Large intestine (tissue), 3 donors: ENCODE results near the gene ACER3. TPM values are rescaled to one million over a fixed set of nuclear protein-coding genes. Genes with fewer than 3 reads are reported as not detected.

Experiments
- DNase-seq, 2 donors: peaks; one replicate each; pipeline versions ENCODE4 v3.0.0 to v3.0.0-alpha.2; 2013
- H3K27ac ChIP-seq: one replicate; pipeline ENCODE4 v1.5.1; 2013; ENCODE audit warnings: low read length
- H3K27me3 ChIP-seq: 2 replicates; pipeline ENCODE4 v1.6.1; 2013; ENCODE audit warnings: low read length; ENCODE audit not compliant: control insufficient read depth, insufficient read depth
- H3K36me3 ChIP-seq: 2 replicates; pipeline ENCODE4 v1.6.1; 2013; ENCODE audit warnings: low read length; ENCODE audit not compliant: control insufficient read depth, insufficient read depth
- H3K4me1 ChIP-seq: one replicate; pipeline ENCODE4 v1.6.1; 2013; ENCODE audit warnings: low read length; ENCODE audit not compliant: control insufficient read depth, insufficient read depth
- H3K4me3 ChIP-seq: one replicate; pipeline ENCODE4 v1.5.1; 2013; ENCODE audit warnings: low read length
- H3K9me3 ChIP-seq: one replicate; pipeline ENCODE4 v1.6.1; 2013; ENCODE audit warnings: mild to moderate bottlenecking, low read depth, low read length, moderate library complexity; ENCODE audit not compliant: control insufficient read depth
- WGBS: methylation state at CpG from one replicate; pipeline ENCODE4 v1.1.5; 2013; ENCODE audit warnings: low lambda C conversion rate; ENCODE audit not compliant: insufficient coverage; 5-methylcytosine and 5-hydroxymethylcytosine counted together
- polyA plus RNA-seq: library from polyadenylated mRNA; unstranded; fragments of 120-200 nt; gene quantifications from one replicate; pipeline ENCODE4 v1.2.1, GENCODE V29; 2013

ACER3 gene
- polyA plus RNA-seq, 1 donor, result 9.4 TPM

- 100% methylated on average over 1 of the region's 1 CpG for WGBS
Measured at GRCh38 chr11:76919467-76919866, 58.7 kb downstream of the ACER3 start.

DNA sequence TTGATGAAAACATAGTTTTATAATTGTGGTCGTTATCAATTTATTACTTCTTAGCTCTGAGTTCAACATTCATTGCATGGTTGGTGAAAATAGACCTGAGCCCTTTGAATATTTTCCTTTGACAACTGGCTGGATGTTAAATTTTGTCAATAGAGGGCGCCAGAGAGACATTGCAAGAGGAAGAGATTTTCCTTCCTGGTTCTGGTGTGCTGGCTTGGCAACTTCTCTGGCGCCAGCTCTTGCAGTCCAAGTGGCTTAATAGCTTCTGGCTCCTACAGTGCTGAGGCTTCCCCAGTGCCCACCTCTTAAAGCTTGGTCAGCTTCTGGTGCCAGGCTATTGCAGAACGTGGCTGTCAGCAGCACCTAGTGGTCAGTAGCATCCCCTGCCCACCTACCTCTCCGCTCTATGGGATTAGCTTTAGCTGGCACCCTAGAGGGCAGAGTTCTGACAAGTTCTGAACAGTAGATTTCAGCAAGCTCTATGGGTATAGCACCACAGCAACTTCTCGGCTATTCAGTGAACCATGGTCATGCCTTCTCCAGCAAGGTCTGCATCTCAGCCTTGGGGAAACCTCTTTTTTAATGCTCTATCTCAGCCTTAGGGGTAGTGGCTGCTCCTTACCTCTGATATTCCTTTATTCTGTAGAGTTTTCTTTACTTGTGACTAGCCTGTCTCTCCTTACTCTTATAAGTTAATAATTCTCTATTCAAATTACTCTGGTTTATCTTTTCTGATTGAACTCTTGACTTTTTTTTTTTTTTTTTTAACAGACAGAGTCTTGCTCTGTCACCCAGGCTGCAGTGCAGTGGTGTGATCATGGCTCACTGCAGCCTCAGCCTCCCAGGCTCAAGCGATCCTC is 59.4 kb downstream of the ACER3 start:
- Histone ChIP-seq H3K36me3 (no peaks in the 10 kb centered on the region), H3K27me3 (no peaks in the 10 kb centered on the region), H3K4me1 (peaks cover 3% of the 10 kb centered on the region), H3K4me3 (peak overlapping the region; percentile 23), H3K9me3 (no peaks in the 10 kb centered on the region), H3K27ac (peak overlapping the region; percentile 87)
- DNase-seq, result peak; percentile 79 to 92
- WGBS, result 0% methylated on average over 1 of the region's 7 CpGs

More at GRCh38 chr11:76919467-76919866, 58.7 kb downstream of the ACER3 start:
- no peak overlapping the region for H3K4me3 ChIP-seq
- no peak for DNase-seq
- peaks cover 3% of the 10 kb centered on the region for H3K4me1 ChIP-seq
- no peaks in the 10 kb centered on the region for H3K36me3 ChIP-seq
- H3K9me3 ChIP-seq, result no peaks in the 10 kb centered on the region
- H3K27ac ChIP-seq, result no peak overlapping the region
- H3K27me3 ChIP-seq, result no peaks in the 10 kb centered on the region

DNA sequence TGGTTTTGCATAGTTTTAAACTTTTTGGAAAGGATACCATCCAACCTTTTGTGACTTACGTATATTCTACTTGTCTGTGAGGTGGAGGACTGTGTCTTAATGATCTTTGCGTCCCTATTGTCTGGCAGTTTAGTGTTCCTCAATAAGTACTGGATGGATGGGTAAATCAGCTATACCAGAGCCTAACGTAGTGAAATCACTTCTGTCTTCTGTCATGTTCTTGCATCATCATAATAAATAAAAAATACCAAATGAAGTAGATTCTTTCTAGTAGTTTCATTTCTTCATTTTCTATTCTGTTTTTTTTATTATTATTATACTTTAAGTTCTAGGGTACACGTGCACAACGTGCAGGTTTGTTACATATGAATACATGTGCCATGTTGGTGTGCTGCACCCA is 66.4 kb downstream of the ACER3 start:
- H3K4me3 ChIP-seq, result no peak overlapping the region
- H3K4me1 ChIP-seq, result no peaks in the 10 kb centered on the region
- no peaks in the 10 kb centered on the region for H3K36me3 ChIP-seq
- DNase-seq, result no peak
- H3K27ac ChIP-seq, result no peak overlapping the region
- 100% methylated on average over 1 of the region's 5 CpGs for WGBS
- H3K9me3 ChIP-seq, result no peaks in the 10 kb centered on the region
- no peaks in the 10 kb centered on the region for H3K27me3 ChIP-seq

DNA sequence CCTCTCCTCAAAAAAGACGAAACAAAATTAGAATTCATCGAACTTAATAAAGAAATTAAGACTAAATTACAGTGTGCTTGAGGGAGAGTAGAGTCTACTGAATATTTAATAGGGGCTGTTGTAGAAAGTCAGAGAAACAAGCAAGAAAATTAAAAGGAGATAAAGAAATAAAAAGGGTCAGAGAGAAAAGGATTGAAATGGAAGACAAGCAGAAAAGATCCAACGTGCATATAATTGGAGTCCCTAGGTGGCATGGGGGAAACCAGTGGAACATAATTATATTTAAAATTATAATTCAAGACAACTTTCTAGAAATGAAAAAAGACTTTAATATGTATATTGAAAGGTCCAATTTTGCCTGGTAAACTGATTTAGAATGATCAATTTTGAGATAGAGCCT is 74.3 kb downstream of the ACER3 start:
- WGBS, result 97% methylated on average over 3 of the region's 3 CpGs
- no peak overlapping the region for H3K27ac ChIP-seq
- H3K4me1 ChIP-seq, result no peaks in the 10 kb centered on the region
- peaks cover 17% of the 10 kb centered on the region for H3K9me3 ChIP-seq
- no peaks in the 10 kb centered on the region for H3K27me3 ChIP-seq
- DNase-seq, result no peak
- no peak overlapping the region for H3K4me3 ChIP-seq
- no peaks in the 10 kb centered on the region for H3K36me3 ChIP-seq

DNA sequence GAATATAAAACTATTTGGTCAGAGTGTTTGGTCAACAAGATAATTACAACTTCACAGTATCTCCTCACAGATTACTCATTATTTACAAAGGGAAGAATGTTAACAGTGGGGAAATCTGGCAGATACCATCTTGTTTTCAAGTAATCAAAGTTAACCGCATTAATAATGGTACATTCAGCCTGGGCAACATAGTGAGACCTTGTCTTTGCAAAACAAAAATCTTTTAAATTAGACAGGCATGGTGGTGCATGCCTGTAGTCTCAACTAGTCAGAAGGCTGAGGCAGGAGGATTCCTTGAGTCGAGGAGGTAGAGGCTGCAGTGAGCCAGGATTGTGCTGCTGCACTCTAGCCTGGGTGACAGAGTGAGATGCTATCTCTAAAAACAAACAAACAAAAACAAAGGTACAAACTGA is 78.5 kb downstream of the ACER3 start:
- no peak for DNase-seq
- no CpG with 5 or more reads among the region's 2 CpGs for WGBS
- Histone ChIP-seq H3K36me3 (no peaks in the 10 kb centered on the region), H3K4me3 (no peak overlapping the region), H3K4me1 (no peaks in the 10 kb centered on the region), H3K27me3 (no peaks in the 10 kb centered on the region), H3K27ac (no peak overlapping the region), H3K9me3 (peaks cover 14% of the 10 kb centered on the region)

GRCh38 chr11:76944225-76944624 is 83.5 kb downstream of the ACER3 start:
- H3K4me1 ChIP-seq, result peaks cover 10% of the 10 kb centered on the region
- no peaks in the 10 kb centered on the region for H3K27me3 ChIP-seq
- H3K27ac ChIP-seq, result no peak overlapping the region
- H3K36me3 ChIP-seq, result no peaks in the 10 kb centered on the region
- H3K4me3 ChIP-seq, result no peak overlapping the region
- peaks cover 6% of the 10 kb centered on the region for H3K9me3 ChIP-seq
- WGBS, result 100% methylated on average over 1 of the region's 1 CpG
- no peak for DNase-seq

DNA sequence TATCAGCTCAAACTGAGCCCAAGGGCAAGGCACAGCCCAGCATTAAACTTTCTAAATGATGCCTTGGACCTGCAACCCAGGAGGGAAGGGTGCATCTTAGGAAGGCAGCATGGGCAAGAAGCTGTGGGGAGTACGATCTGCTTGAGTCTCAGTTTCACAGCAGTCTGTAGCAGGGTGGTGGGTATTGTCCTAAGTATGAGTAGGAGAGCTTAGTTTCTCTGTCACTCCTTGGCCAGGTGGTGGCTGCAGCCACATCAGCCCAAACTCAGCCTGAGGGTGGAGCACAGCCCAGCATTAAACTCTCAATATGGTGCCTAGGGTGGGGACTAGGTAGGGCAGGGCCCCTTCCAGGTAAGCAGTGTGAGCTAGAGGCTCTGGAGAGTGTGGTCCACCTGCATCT is 85.5 kb downstream of the ACER3 start:
- Histone ChIP-seq H3K9me3 (peaks cover 6% of the 10 kb centered on the region), H3K27ac (no peak overlapping the region), H3K4me3 (no peak overlapping the region), H3K4me1 (peaks cover 10% of the 10 kb centered on the region), H3K27me3 (no peaks in the 10 kb centered on the region), H3K36me3 (no peaks in the 10 kb centered on the region)
- DNase-seq, result no peak
- no CpG with 5 or more reads among the region's 1 CpG for WGBS

GRCh38 chr11:76947190-76947589 is 86.5 kb downstream of the ACER3 start:
- peaks cover 10% of the 10 kb centered on the region for H3K4me1 ChIP-seq
- H3K27ac ChIP-seq, result no peak overlapping the region
- no peaks in the 10 kb centered on the region for H3K36me3 ChIP-seq
- peaks cover 6% of the 10 kb centered on the region for H3K9me3 ChIP-seq
- 83% methylated on average over 1 of the region's 1 CpG for WGBS
- no peaks in the 10 kb centered on the region for H3K27me3 ChIP-seq
- no peak overlapping the region for H3K4me3 ChIP-seq
- no peak for DNase-seq

GRCh38 chr11:76947800-76948199 is 87.1 kb downstream of the ACER3 start:
- Histone ChIP-seq H3K4me3 (no peak overlapping the region), H3K27ac (no peak overlapping the region), H3K9me3 (peaks cover 6% of the 10 kb centered on the region), H3K27me3 (no peaks in the 10 kb centered on the region), H3K36me3 (no peaks in the 10 kb centered on the region), H3K4me1 (peaks cover 10% of the 10 kb centered on the region)
- no CpG with 5 or more reads among the region's 3 CpGs for WGBS
- no peak for DNase-seq

DNA sequence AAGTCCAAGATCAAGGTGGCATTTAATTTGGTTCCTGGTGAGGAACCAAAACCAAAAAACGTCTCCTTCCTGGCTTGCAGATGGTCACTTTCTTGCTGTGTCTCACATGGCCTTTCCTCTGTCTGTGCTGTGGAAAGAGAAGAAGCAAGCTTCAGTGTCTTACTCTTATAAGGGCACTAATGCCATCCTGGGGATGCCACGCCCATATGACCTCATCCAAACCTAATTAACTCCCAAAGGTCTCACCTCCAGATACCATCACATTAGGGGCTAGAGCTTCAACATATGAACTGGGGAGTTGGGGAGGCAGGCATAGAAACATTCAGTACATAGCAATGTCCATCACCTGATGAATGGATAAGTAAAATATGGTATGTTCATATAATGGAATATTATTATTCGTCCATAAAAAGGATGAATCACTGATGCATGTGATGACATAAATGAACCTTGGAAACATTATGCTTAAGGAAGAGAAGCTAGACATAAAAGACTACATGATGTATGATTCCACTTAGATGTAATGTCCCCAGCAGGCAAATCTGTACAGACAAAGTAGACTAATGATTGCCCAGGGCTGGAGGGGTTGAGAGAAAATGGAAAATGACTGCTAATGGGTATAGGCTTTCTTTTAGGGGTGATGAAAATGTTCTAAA is 94.9 kb downstream of the ACER3 start:
- Histone ChIP-seq H3K4me3 (no peak overlapping the region), H3K9me3 (peaks cover 2% of the 10 kb centered on the region), H3K36me3 (no peaks in the 10 kb centered on the region), H3K4me1 (no peaks in the 10 kb centered on the region), H3K27me3 (no peaks in the 10 kb centered on the region), H3K27ac (no peak overlapping the region)
- peak in 1 of 2 donors; percentile 39 for DNase-seq
- WGBS, result 83% methylated on average over 1 of the region's 3 CpGs
